ENCODE results near the gene RNF220.

DNA sequence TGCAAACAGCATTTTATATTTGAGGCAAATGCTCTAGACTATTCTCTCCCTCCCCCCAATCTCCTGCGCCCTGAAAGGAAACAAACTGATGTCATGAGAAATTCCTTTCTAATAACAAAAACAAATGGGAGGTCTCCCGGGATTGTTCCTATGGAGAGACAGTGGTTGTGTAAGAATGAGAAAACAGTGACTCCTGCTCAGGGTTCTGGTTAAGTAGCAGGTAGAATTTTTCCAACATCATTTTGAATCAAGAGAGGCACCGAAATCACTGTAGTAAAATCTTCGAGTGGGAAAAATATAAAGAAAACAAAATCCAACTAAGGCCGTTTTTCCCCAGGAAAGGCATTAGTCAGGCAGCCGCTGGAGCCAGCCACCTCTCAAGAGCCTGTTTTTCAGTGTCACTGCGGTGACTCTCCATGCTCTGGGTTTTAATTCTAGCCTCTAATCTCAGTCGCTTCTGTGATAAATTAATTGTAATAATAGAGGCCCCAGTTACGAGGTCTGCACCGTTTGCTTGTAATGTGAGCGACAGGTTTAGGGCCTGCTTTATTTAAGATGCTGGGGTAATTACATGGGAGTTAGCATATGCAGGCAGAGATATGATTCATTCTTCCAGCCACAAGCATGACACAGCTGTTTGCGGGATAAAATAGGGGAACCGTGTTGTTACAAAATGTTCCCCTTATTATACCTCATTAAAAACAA lies 80.3 kb downstream of the RNF220 start:
- TF ChIP-seq, protein P1, sequence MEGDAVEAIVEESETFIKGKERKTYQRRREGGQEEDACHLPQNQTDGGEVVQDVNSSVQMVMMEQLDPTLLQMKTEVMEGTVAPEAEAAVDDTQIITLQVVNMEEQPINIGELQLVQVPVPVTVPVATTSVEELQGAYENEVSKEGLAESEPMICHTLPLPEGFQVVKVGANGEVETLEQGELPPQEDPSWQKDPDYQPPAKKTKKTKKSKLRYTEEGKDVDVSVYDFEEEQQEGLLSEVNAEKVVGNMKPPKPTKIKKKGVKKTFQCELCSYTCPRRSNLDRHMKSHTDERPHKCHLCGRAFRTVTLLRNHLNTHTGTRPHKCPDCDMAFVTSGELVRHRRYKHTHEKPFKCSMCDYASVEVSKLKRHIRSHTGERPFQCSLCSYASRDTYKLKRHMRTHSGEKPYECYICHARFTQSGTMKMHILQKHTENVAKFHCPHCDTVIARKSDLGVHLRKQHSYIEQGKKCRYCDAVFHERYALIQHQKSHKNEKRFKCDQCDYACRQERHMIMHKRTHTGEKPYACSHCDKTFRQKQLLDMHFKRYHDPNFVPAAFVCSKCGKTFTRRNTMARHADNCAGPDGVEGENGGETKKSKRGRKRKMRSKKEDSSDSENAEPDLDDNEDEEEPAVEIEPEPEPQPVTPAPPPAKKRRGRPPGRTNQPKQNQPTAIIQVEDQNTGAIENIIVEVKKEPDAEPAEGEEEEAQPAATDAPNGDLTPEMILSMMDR (IDR thresholded peaks at IDR 0.05) = no peak
- peak in 1 of 3 donors; percentile 6 for TF ChIP-seq POLR2AphosphoS5 (IDR thresholded peaks at IDR 0.05)
